GM19099 (cell line): ENCODE measurements around the gene MCM6.

Source experiments
- POLR2A ChIP-seq: IDR thresholded peaks from 3 replicates; pipeline ENCODE4 v1.6.1; 2011; ENCODE audit warnings: low read depth; ENCODE audit not compliant: insufficient read length; ENCODE audit errors: extremely low read depth

MCM6 gene

GRCh38 chr2:135876066-135876711 is at the start of gene MCM6:
Gene MCM6 (minus strand): TSS chr2:135876443. CDS start chr2:135876365, 78 bp downstream.
- TF ChIP-seq POLR2A = peak; percentile 64

GRCh38 chr2:135925571-135925970 is 49.3 kb upstream of the MCM6 start:
- TF ChIP-seq POLR2A = no peak

DNA sequence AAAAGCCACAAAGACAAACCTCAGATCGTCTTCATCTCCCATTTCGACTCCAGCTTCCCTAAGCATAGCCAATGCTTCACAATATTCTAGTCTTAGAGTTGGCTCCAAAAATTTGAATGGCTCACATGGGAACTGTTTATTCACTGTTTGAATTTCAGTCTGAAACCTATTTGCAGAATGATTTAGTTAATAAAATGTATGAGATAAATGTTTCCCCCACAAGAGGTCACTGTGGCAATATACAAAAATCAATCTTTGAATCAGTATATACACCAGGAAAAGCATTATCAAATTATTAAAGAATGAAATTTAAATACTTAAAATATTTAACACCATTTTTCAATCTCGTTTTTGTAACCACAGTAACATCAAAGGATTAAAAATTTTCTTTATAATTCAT is 40.0 kb upstream of the MCM6 start:
- no peak for TF ChIP-seq POLR2A

GRCh38 chr2:135914485-135914884 is 38.2 kb upstream of the MCM6 start:
- no peak for TF ChIP-seq POLR2A

DNA sequence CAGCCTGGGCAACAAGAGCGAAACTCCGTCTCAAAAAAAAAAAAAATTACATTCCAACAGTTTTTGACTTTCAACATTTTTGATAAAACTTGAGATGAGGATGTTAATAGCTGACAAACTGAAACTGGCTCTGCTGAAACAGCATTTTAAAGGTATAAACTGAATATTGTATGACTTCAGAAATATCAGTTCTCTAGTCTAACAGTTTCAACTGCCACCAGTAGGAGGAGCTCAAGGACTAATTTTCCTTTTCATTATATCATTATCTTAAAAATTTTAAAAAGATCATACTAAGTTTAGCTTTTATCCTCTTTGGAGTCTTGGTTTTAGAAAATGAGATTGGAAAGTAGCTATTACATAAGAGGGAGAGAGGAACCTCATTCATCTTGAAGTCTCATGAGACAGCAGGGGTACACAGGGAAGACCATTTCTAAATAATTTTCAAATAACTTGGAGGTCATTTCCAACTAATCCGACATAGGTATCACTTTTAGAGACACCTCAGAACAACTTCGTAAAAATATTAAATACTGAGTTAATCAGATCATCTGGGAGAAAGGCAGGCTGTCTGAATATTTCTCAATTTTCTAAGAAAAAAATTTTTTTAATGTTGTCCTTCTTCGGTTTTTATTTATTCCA is 37.6 kb upstream of the MCM6 start:
- no peak for TF ChIP-seq POLR2A

GRCh38 chr2:135909976-135910375 is 33.7 kb upstream of the MCM6 start:
- no peak for TF ChIP-seq POLR2A

- no peak for TF ChIP-seq POLR2A
Measured at GRCh38 chr2:135905679-135906078, 29.4 kb upstream of the MCM6 start.

DNA sequence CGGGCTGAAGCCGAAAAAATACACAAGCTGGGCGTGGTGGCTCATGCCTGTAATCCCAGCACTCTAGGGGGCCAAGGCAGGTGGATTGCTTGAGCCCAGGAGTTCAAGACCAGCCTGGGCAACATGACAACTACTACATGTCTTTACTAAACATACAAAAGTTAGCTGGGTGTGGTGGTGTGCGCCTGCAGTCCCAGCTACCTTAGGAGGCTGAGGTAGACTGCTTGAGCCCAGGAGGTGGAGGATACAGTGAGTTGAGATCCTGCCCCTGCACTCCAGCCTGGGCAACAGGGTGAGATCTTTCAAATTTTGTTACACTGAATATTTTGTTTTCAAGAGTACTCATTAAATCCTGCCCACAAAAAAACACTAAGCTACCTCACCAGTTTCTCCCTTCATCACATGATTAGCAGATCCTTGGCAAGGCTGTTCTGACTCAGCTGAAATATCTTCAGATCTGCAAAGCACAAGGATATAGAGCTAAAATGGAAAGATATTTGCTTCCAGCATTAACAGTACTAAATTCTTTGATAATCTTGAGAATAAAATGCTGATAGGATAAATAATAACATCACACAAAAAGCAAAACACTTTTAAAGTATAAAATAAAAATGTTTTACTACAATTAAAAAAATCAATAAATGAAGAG is 28.2 kb upstream of the MCM6 start:
- no peak for TF ChIP-seq POLR2A

DNA sequence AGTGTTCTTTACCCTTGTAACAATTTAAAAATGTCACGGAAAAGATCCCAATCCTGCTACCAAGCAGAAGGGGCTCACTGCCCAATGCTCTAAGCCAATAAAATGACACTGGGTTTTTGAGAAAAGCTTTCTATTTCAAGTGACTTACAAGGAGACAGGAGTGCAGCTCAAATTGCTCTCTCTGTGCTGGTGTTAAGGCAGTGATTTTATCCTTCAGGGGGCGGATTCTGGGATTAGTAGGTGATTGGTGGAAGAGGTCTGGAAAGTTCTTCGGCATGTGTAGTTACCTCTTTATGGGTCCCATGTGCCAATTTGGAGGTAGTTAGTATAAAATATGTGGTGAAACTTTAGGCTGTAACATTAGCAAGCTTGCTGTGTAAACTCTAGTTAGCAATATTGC is 27.4 kb upstream of the MCM6 start:
- no peak for TF ChIP-seq POLR2A

DNA sequence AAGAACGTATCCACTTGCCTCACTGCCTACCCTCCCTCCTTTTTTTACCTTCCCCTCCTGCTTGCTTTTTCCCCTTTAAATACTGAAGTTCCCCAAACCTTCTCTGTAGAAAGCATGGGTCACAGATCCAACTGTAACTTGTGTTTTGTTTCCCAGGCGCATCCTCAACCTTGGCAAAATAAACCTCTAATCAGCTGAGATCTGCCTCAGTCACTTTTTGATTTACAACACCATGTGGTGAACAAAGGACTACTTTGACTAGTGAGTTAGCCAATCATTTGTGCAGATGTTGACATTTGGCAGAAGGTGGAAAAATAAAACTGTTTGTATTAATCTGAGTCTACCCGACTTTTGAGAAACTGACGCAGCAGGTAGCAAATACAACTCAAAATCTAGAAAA is 23.3 kb upstream of the MCM6 start:
- TF ChIP-seq POLR2A = no peak

- no peak for TF ChIP-seq POLR2A
Measured at GRCh38 chr2:135898234-135898786, 22.1 kb upstream of the MCM6 start.

GRCh38 chr2:135894930-135895329 is 18.7 kb upstream of the MCM6 start:
- no peak for TF ChIP-seq POLR2A

DNA sequence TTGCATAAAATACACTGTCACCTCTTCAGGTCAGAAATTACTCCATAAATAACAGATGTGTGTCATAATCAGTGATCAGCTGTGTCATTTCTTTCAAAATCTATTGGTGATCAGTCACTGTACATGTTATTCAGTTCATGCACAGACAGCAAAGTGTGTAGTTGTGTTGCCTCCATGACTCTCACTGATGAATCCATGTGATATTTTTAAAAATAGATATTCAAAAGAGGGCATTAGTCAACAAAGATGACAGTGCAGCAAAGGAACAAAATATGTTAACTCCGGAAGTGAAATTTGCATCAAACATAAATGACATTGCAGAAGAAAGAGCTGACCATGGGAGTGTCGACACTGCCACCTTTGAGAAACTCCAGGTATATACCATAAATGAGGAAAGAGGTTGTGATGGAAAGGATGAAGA is 17.1 kb upstream of the MCM6 start:
- no peak for TF ChIP-seq POLR2A

DNA sequence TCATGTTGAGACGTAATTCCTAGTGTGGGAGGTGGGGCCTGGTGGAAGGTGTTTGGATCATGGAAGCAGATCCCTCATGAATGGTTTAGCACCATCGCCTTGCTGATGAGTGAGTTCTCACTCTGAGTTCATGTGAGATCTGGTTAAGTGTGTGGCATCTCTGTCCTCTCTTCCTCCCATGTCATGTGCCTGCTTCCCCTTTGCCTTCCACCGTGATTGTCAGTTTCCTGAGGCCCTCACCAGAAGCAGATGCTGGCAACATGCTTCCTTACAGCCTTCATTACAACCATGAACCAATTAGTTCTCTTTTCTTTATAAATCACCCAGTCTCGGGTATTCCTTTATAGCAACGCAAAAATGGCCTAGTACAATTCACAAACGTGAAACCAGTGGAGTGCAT is 14.6 kb upstream of the MCM6 start:
- TF ChIP-seq POLR2A = no peak

DNA sequence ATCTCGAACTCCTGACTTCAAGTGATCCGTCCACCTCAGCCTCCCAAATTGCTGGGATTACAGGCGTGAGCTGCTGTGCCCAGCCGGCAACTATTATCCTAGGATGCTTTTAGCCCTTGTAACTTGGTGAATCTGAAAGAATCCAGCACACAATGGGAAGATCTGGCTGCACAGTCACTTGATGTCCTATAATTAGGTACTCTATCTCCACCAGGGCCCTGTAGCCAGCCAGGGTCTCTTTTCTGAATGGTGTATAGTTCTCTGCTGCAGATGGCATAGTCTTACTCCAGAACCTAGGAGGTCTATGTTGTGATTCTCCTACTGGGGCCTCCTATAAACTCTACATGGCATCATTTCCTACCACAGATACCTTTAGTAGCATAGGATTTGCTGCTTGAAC is 13.9 kb upstream of the MCM6 start:
- no peak for TF ChIP-seq POLR2A

GRCh38 chr2:135885709-135886108 is 9.5 kb upstream of the MCM6 start:
- no peak for TF ChIP-seq POLR2A

- no peak for TF ChIP-seq POLR2A
Measured at GRCh38 chr2:135882415-135882814, 6.2 kb upstream of the MCM6 start.
